Motor neuron (in vitro differentiated cells): ENCODE results near the gene BAIAP3. TPM values are rescaled to one million over a fixed set of nuclear protein-coding genes. Genes with fewer than 3 reads are reported as not detected.
A peak's percentile ranks its signal among the peaks of the same experiment; 100 is the strongest.

Experiments
- ATAC-seq, 8 experiments: fragments of 200-7000 bp; cut with Tn5 transposase; replicated peaks in 6 of 8; 2 replicates each; pipeline ENCODE4 v1.8.0; 2021; ENCODE audit warnings: mild to moderate bottlenecking in 8 of 8, moderate library complexity in 8 of 8
- H3K27ac ChIP-seq, 2 donors: fragments of 250-450 bp; sonication (Bioruptor Pico); 2 replicates each; pipeline ENCODE4 v1.9.0; 2021; ENCODE audit warnings: antibody characterized with exemption in 2 of 2, mild to moderate bottlenecking in 2 of 2, moderate library complexity in 1 of 2
- H3K4me1 ChIP-seq, 2 donors: fragments of 250-450 bp; sonication (Bioruptor Pico); replicated peaks in 1 of 2; 2 replicates each; pipeline ENCODE4 v1.6.1; 2021; ENCODE audit warnings: antibody characterized with exemption in 2 of 2, mild to moderate bottlenecking in 2 of 2, moderate library complexity in 1 of 2
- H3K4me3 ChIP-seq, 5 donors: fragments of 250-450 bp; sonication (Bioruptor Pico); 2 replicates each; pipeline ENCODE4 v1.9.0; 2021; ENCODE audit warnings: antibody characterized with exemption in 5 of 5, mild to moderate bottlenecking in 5 of 5, moderate library complexity in 4 of 5
- WGBS, 10 experiments: fragments of 450-650 bp; shearing (Covaris generic); methylation state at CpG; one replicate each; pipeline ENCODE4 v1.0.0; 2022; 5-methylcytosine and 5-hydroxymethylcytosine counted together
- in situ Hi-C, 9 experiments: fragments of 400-800 bp; cut with MboI; loops; one replicate each; pipeline ENCODE4 v1.15.0; 2021; ENCODE audit warnings: low sequenced_read_pairs in 9 of 9, low pct_unique_long_range_greater_than_20kb in 2 of 9; ENCODE audit not compliant: unreplicated experiment in 9 of 9
- total RNA-seq, 8 experiments: library from RNA; unstranded; fragments of 300-600 nt; gene quantifications; 2 replicates each; pipeline versions ENCODE4 v1.2.3 to v1.2.4, GENCODE V29; 2022

BAIAP3 gene, protein sequence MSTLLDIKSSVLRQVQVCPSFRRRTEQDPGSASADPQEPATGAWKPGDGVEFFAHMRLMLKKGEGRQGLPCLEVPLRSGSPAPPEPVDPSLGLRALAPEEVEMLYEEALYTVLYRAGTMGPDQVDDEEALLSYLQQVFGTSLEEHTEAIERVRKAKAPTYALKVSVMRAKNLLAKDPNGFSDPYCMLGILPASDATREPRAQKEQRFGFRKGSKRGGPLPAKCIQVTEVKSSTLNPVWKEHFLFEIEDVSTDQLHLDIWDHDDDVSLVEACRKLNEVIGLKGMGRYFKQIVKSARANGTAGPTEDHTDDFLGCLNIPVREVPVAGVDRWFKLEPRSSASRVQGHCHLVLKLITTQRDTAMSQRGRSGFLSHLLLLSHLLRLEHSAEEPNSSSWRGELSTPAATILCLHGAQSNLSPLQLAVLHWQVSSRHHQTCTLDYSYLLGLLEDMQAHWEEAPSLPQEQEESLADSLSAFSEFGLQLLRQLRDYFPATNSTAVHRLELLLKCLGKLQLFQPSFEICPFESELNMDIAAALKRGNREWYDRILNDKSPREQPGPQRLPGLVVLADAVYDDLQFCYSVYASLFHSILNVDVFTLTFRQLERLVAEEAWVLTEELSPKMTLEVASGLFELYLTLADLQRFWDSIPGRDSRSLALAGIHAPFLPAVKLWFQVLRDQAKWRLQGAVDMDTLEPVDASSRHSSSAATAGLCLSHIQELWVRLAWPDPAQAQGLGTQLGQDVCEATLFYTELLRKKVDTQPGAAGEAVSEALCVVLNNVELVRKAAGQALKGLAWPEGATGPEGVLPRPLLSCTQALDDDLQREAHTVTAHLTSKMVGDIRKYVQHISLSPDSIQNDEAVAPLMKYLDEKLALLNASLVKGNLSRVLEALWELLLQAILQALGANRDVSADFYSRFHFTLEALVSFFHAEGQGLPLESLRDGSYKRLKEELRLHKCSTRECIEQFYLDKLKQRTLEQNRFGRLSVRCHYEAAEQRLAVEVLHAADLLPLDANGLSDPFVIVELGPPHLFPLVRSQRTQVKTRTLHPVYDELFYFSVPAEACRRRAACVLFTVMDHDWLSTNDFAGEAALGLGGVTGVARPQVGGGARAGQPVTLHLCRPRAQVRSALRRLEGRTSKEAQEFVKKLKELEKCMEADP
- 10 to 100 TPM in 2 of 8 experiments, 1 to 10 TPM in 4, under 1 TPM in 2; 0.40 to 85.8 (median 4.7) TPM for total RNA-seq

- in situ Hi-C loops = no loop called here
- H3K4me3 ChIP-seq = peak within 1 kb of the TSS; percentile 26 to 49 (median 42)
- peaks cover 50 to 55% of the 10 kb centered on the region in 2 donors for H3K4me1 ChIP-seq
- H3K27ac ChIP-seq = no peak within 1 kb of the TSS
- ATAC-seq = peak; percentile 8 to 67 (median 34)
- no CpG with 5 or more reads among the region's 83 CpGs for WGBS, 10 experiments
These were observed at the start of gene BAIAP3 for GRCh38 chr16:1333149-1333812. Gene BAIAP3 (plus strand): TSS chr16:1333645. CDS start chr16:1338550, 4,905 bp downstream.

DNA sequence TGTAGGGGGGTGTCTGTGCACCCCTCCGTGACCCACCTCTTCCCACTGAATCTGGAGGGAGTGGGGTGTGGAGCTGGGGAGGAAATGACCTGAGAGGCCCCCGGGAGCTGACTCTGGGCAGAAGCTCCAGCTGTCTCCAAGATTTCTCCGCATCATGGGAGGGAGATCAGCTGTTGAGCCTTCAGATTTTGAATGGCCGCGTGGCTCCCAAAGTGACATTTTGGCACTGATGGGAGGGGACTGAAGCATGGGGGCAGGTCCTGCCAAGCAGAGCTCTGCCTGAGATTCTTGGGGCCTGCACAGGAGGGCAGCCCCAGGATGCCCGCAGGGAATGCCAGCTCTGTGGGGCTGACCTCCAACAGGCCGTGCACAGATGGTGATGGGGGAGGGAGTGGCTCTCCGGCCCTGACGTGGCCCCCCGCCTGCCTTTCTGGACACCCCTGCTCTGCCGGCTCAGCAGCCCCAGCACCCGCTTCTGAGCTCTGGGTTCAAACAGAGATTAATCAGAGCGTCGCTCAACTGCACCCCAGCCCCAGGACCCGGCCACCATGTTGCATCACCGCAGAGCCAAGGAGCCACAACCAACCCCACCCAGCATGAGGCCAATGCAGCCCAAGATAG, 49.3 kb upstream of the BAIAP3 start:
- 20 to 71% (median 64%) methylated on average over 2 to 4 of the region's 16 CpGs; no CpG with 5 or more reads in 5 of the 10 experiments for WGBS, 10 experiments
- in situ Hi-C loops = no loop called here
- ATAC-seq = no peak

DNA sequence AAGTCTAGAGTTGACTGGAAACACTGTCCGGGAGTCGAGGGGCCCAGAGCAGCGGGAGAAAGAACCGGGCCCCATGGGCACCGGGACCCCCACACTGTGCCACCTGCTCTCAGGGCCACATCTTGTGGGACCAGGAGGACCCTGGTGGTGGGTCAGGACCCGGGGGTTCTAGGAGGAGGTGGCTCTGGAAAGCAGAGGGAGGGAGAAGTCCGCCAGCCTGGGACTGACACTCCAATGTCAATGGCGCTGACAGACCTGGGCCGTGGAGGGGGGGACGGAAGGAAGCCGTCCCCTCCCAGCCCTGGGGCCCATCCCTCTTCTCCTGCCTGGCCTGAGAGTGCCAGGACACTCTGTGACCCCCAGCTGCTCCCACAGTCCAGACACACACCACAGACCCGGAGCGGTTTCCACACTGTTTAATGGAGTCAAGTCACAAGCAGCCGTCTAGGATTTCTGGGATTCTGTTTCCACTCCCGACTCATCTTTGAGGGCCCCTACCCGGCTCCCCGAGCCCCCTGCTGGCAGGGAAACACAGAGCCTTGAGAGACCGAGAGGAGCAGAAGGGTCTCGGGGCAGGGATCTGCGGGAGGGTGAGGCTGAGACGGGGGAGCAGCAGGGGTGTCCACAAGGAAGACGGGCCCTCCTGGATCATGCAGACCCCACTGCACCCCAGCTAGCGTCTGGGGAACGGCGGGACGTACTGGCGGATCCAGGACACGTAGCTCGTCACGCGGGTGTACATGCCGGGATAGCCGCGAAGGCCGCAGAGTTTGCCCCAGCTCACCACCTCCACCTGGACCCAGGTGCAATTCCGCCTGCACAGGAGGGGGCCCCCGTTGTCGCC, 47.6 kb upstream of the BAIAP3 start:
- peaks cover 12 to 19% of the 10 kb centered on the region in 2 donors for H3K4me1 ChIP-seq
- no peak for ATAC-seq
- WGBS, 10 experiments = 65 to 74% (median 69%) methylated on average over 3 to 12 of the region's 38 CpGs; no CpG with 5 or more reads in 6 of the 10 experiments
- H3K27ac ChIP-seq = no peak overlapping the region
- no peak overlapping the region for H3K4me3 ChIP-seq
- in situ Hi-C loops = no loop called here

More for the DNA sequence above, 49.3 kb upstream of the BAIAP3 start:
- Histone ChIP-seq H3K4me1 (peaks cover 2 to 6% of the 10 kb centered on the region in 2 donors), H3K27ac (no peak overlapping the region), H3K4me3 (no peak overlapping the region)

- ATAC-seq = no peak
- WGBS, 10 experiments = 0 to 81% (median 70%) methylated on average over 1 to 13 of the region's 25 CpGs; no CpG with 5 or more reads in 5 of the 10 experiments
- no peak overlapping the region for H3K4me3 ChIP-seq
- peaks cover 12 to 19% of the 10 kb centered on the region in 2 donors for H3K4me1 ChIP-seq
- H3K27ac ChIP-seq = no peak overlapping the region
- in situ Hi-C loops = no loop called here
These were observed 46.8 kb upstream of the BAIAP3 start for GRCh38 chr16:1286513-1287094.

DNA sequence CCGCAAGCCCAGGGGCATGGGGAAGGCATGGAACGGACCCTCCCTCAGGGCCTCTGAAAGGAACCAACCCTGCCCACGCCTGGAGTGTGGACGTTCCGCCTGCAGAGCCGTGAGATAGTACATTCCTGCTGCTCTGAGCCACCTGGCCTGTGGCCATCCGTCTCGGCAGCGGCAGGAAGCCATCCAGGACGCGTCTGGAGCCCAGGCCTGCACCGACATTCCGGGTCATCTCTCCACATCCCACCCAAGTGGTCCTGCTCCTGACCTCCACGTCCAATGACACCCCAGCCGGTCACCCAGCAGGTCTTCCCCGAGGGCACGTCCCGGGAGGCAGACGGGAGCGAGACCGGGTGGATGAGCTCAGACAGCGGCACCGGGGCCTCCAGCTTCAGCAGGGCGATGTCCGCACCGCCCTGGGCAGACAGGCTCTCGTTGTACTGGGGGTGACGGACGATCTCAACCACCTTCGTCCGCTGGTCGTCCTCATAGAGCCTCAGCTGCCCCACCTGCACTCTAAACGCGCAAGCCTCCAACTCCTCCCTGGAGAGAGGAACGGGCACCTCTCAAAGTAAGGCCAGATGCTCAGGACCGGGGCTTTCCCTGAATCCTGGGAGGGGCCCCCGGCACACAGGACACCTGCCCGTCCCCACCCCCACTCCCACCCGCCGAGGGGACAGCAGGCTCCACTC, 45.3 kb upstream of the BAIAP3 start:
- 7 to 100% (median 69%) methylated on average over 1 to 8 of the region's 40 CpGs; no CpG with 5 or more reads in 4 of the 10 experiments for WGBS, 10 experiments
- in situ Hi-C loops = no loop called here
- ATAC-seq = peak in 1 of 8 experiments; percentile 22

DNA sequence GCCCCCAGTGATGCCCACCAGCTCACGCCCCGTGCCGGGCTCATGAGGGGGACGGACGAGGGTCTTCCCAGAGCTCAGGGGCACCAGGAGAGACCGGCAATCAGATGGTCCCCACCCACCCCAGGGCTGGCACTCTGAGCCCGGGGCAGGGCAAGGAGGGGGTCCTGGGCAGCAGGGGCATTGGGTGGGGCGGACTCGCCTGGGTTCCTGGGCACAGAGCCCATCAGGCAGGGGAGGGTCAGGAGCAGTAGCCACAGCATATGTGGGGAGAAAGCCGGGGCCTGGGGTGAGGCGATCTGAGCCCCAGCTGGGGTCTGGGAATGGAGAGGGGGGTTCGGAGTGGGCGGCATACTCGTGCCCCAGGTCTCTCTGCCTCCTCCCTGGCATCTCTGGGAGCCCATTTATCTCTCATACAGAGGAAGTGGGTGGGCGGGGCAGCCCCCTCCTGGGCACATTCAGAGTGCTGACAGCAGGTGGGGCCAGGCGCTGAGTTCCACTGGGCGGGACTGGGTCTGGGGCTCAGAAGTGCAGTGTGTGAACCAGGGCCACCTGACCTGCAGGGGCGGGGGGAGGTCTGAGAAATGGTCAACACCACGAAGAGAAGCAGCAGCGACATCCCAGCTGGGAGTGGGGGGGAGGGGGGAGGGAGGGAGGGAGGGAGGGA, 44.5 kb upstream of the BAIAP3 start:
- peak in 6 of 8 experiments; percentile 34 to 84 (median 74) for ATAC-seq
- no CpG with 5 or more reads among the region's 20 CpGs for WGBS, 10 experiments
- in situ Hi-C loops = no loop called here
- Histone ChIP-seq H3K4me3 (no peak overlapping the region), H3K27ac (no peak overlapping the region), H3K4me1 (peaks cover 12 to 19% of the 10 kb centered on the region in 2 donors)

More for the DNA sequence above, 45.3 kb upstream of the BAIAP3 start:
- no peak overlapping the region for H3K4me3 ChIP-seq
- no peak overlapping the region for H3K27ac ChIP-seq
- H3K4me1 ChIP-seq = peaks cover 12 to 19% of the 10 kb centered on the region in 2 donors

DNA sequence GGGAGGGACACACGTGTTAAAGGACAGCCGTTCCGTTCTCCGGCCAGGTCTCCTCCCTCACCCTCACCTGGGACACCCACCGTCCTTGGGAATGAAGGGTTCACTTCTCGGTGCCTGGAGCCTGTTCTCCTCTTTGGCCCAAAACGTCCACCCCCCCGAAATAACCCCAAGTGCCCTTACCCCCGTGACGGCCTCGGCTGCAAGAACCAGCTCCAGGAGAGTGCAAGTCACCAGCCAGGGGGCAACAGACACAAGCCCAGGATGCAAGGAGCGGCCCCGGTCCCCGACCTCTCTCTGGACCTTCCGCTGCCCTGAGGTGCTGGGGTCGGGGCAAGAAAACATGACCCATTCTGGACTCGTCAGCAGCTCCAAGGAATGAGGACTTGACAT, 44.0 kb upstream of the BAIAP3 start:
- in situ Hi-C loops = no loop called here
- peak in 5 of 8 experiments; percentile 32 to 57 (median 43) for ATAC-seq
- H3K4me3 ChIP-seq = no peak overlapping the region
- WGBS, 10 experiments = 0 to 40% (median 0%) methylated on average over 1 to 2 of the region's 17 CpGs; no CpG with 5 or more reads in 7 of the 10 experiments
- no peak overlapping the region for H3K27ac ChIP-seq
- peaks cover 12 to 19% of the 10 kb centered on the region in 2 donors for H3K4me1 ChIP-seq

- H3K4me3 ChIP-seq = no peak overlapping the region
- WGBS, 10 experiments = 6 to 45% (median 12%) methylated on average over 2 to 6 of the region's 22 CpGs; no CpG with 5 or more reads in 6 of the 10 experiments
- no peak overlapping the region for H3K27ac ChIP-seq
- in situ Hi-C loops = no loop called here
- peaks cover 12 to 19% of the 10 kb centered on the region in 2 donors for H3K4me1 ChIP-seq
- ATAC-seq = peak in 5 of 8 experiments; percentile 51 to 82 (median 71)
These were observed 43.4 kb upstream of the BAIAP3 start for GRCh38 chr16:1290063-1290501.

DNA sequence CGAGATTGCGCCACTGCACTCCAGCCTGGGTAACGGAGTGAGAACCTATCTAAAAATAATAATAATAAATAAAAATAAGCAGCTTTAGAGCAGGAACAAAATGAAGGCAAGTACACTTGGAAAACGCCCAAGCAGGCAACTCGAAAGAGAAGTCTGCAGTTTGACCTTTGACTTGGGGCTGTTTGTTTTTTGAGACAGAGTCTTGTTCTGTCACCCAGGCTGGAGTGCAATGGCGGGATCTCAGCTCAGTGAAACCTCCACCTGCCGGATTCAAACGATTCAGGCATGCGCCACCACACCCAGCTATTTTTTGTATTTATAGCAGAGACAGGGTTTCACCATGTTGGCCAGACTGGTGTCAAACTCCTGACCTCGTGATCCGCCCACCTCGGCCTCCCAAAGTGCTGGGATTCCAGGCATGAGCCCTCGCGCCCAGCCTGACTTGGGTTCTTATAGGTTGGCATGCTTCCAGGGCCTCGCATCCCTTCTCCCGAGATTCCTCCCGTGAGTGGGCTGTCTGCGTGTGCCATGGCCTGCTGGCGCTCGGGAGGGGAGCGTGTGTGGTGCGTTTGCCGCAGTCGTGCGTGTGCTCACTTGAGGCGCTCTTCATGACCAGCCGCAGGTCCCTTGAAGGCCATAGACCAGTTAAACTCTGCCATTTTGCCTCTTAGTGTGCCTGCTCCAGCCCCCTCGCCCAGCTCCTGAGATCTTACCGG, 42.4 kb upstream of the BAIAP3 start:
- ATAC-seq = no peak
- WGBS, 10 experiments = 27 to 100% (median 62%) methylated on average over 1 to 10 of the region's 29 CpGs; no CpG with 5 or more reads in 1 of the 10 experiments
- no peak overlapping the region for H3K27ac ChIP-seq
- H3K4me3 ChIP-seq = no peak overlapping the region
- H3K4me1 ChIP-seq = peaks cover 12 to 19% of the 10 kb centered on the region in 2 donors
- in situ Hi-C loops = no loop called here

DNA sequence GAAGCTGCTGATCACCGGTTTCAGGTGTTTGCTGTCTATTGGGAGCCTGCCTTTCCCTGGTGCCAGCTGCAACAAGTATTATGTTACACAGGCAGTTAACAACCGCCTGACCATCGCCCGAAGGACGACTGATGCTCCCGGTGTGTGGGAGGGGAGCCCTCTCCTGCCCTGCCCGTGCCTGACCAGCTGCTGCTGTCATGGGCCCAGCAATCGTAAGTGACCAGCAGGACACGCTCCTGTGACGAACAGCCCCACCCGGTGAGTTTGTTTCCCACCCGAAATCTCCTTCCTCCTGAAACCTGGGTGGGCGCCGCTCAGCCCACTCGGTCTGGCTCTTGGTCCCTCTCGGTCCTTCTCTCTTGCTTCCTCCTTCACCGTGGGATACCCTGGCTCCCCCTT, 41.9 kb upstream of the BAIAP3 start:
- H3K4me1 ChIP-seq = peaks cover 12 to 19% of the 10 kb centered on the region in 2 donors
- no peak overlapping the region for H3K27ac ChIP-seq
- no peak for ATAC-seq
- H3K4me3 ChIP-seq = no peak overlapping the region
- 29 to 94% (median 61%) methylated on average over 1 to 7 of the region's 17 CpGs; no CpG with 5 or more reads in 2 of the 10 experiments for WGBS, 10 experiments
- in situ Hi-C loops = no loop called here
